ENCODE measurements around the gene GRIN2C. TPM values are rescaled to one million over a fixed set of nuclear protein-coding genes. Genes with fewer than 3 reads are reported as not detected.

The GRIN2C gene
- total RNA-seq, 1 donor from 2014 or later = not detected

GRCh38 chr17:74904687-74905409, 45.2 kb upstream of the GRIN2C start:
- no peak overlapping the region for H3K27ac Mint-ChIP-seq
- no peak for DNase-seq (ENCODE audit: low spot score)
- no peaks in the 10 kb centered on the region for H3K36me3 Mint-ChIP-seq

GRCh38 chr17:74903671-74904070, 44.0 kb upstream of the GRIN2C start:
- Mint-ChIP-seq H3K36me3 (no peaks in the 10 kb centered on the region), H3K9me3 (no peaks in the 10 kb centered on the region), H3K27ac (no peak overlapping the region), H3K4me3 (no peak overlapping the region), H3K27me3 (ENCODE audit: insufficient read depth, low read depth) (peaks cover 23% of the 10 kb centered on the region), H3K4me1 (peaks cover 2% of the 10 kb centered on the region)
- H4K20me1 ChIP-seq (ENCODE audit: low read depth) = no peaks in the 10 kb centered on the region
- H2AFZ ChIP-seq (replicated peaks) = no peak overlapping the region
- no peak for DNase-seq (ENCODE audit: low spot score)
- H3K4me1 ChIP-seq = no peaks in the 10 kb centered on the region
- no peaks in the 10 kb centered on the region for H3K9me3 ChIP-seq (ENCODE audit: low read depth)
- H3K4me3 ChIP-seq = no peak overlapping the region
- H3K9ac ChIP-seq = no peak overlapping the region
- no peaks in the 10 kb centered on the region for H3F3A ChIP-seq (ENCODE audit: low read depth)
- no peaks in the 10 kb centered on the region for H3K36me3 ChIP-seq
- H3K4me2 ChIP-seq = no peak overlapping the region
- TF ChIP-seq, protein P1, sequence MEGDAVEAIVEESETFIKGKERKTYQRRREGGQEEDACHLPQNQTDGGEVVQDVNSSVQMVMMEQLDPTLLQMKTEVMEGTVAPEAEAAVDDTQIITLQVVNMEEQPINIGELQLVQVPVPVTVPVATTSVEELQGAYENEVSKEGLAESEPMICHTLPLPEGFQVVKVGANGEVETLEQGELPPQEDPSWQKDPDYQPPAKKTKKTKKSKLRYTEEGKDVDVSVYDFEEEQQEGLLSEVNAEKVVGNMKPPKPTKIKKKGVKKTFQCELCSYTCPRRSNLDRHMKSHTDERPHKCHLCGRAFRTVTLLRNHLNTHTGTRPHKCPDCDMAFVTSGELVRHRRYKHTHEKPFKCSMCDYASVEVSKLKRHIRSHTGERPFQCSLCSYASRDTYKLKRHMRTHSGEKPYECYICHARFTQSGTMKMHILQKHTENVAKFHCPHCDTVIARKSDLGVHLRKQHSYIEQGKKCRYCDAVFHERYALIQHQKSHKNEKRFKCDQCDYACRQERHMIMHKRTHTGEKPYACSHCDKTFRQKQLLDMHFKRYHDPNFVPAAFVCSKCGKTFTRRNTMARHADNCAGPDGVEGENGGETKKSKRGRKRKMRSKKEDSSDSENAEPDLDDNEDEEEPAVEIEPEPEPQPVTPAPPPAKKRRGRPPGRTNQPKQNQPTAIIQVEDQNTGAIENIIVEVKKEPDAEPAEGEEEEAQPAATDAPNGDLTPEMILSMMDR (IDR thresholded peaks at IDR 0.05) = no peak
- TF ChIP-seq EZH2 (IDR thresholded peaks at IDR 0.05) (no peak), EZH2phosphoT487 (IDR thresholded peaks at IDR 0.05) (no peak)
- no peak overlapping the region for H3K27ac ChIP-seq
- no peaks in the 10 kb centered on the region for H3K27me3 ChIP-seq
- no peaks in the 10 kb centered on the region for H3K79me2 ChIP-seq (ENCODE audit: low read depth)

More at GRCh38 chr17:74904687-74905409, 45.2 kb upstream of the GRIN2C start:
- Histone ChIP-seq H2AFZ (replicated peaks) (no peak overlapping the region), H3K4me2 (no peak overlapping the region), H3F3A (ENCODE audit: low read depth) (no peaks in the 10 kb centered on the region), H3K79me2 (ENCODE audit: low read depth) (no peaks in the 10 kb centered on the region), H3K4me1 (no peaks in the 10 kb centered on the region), H4K20me1 (ENCODE audit: low read depth) (no peaks in the 10 kb centered on the region), H3K27me3 (no peaks in the 10 kb centered on the region), H3K27ac (no peak overlapping the region), H3K4me3 (no peak overlapping the region), H3K9me3 (ENCODE audit: low read depth) (no peaks in the 10 kb centered on the region), H3K9ac (no peak overlapping the region), H3K36me3 (no peaks in the 10 kb centered on the region)
- H3K4me1 Mint-ChIP-seq = peaks cover 6% of the 10 kb centered on the region
- TF ChIP-seq, protein P1 (IDR thresholded peaks at IDR 0.05) = no peak
- TF ChIP-seq EZH2phosphoT487 (IDR thresholded peaks at IDR 0.05) (no peak), EZH2 (IDR thresholded peaks at IDR 0.05) (no peak)
- H3K27me3 Mint-ChIP-seq (ENCODE audit: insufficient read depth, low read depth) = peaks cover 21% of the 10 kb centered on the region
- H3K4me3 Mint-ChIP-seq = peak overlapping the region; percentile 30
- no peaks in the 10 kb centered on the region for H3K9me3 Mint-ChIP-seq

DNA sequence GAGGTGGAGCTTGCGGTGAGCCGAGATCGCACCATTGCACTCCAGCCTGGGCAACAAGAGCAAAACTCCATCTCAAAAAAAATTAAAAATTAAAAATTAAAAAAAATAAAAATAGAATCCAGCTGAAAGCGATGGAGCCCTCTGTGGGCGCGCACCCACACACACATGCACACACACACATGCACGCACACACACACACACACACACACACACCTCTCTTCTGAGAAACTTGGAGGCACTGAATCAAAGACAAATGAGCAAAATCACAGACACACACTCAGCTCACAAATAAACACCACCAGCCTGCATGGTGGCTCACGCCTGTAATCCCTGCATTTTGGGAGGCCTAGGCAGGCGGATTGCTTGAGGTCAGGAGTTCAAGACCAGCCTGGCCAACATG, 43.3 kb upstream of the GRIN2C start:
- Mint-ChIP-seq H3K36me3 (no peaks in the 10 kb centered on the region), H3K27ac (no peak overlapping the region), H3K27me3 (ENCODE audit: insufficient read depth, low read depth) (peaks cover 21% of the 10 kb centered on the region), H3K4me3 (no peak overlapping the region), H3K9me3 (no peaks in the 10 kb centered on the region), H3K4me1 (peaks cover 2% of the 10 kb centered on the region)
- Histone ChIP-seq H3K9ac (no peak overlapping the region), H4K20me1 (ENCODE audit: low read depth) (no peaks in the 10 kb centered on the region), H3K27me3 (no peaks in the 10 kb centered on the region), H3F3A (ENCODE audit: low read depth) (no peaks in the 10 kb centered on the region), H3K4me1 (no peaks in the 10 kb centered on the region), H2AFZ (replicated peaks) (no peak overlapping the region), H3K9me3 (ENCODE audit: low read depth) (no peaks in the 10 kb centered on the region), H3K79me2 (ENCODE audit: low read depth) (no peaks in the 10 kb centered on the region), H3K36me3 (no peaks in the 10 kb centered on the region), H3K27ac (no peak overlapping the region), H3K4me3 (no peak overlapping the region), H3K4me2 (no peak overlapping the region)
- TF ChIP-seq, protein P1 (IDR thresholded peaks at IDR 0.05) = no peak
- no peak for TF ChIP-seq EZH2phosphoT487 (IDR thresholded peaks at IDR 0.05)
- no peak for TF ChIP-seq EZH2 (IDR thresholded peaks at IDR 0.05)
- no peak for DNase-seq (ENCODE audit: low spot score)
